HG03108 (cell line): ENCODE measurements around the gene CNGB1.
"Not testable (repeated sequence)": the region's sequence is repeated elsewhere in the genome, so short reads cannot be mapped to it uniquely, and the experiment has no call there.

Experiments
- ATAC-seq: cut with Tn5 transposase; IDR thresholded peaks from one replicate; pipeline ENCODE4 v1.9.1; 2021; ENCODE audit warnings: moderate library complexity; ENCODE audit not compliant: unreplicated experiment

Gene CNGB1

DNA sequence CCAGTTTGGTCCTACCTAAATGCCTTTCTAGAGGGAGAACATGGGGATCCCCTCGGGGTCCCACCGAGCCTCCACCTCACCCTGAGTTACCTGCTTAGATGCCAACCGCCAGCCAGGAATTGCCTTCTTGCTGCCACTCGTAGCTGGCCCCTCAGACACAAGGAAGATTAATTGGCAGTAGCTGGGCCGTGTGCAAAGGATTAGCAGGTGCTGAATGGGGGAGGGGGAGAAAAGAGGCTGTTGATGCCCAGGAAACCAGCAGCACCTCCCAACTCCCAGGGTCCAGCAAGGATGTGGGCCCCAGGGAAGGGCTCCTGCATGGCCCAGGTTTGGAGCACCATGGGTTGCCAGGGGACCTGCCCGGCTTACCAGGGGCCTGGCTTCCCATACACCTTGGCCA is at the start of gene CNGB1:
TSS of gene CNGB1 (minus strand) at position 159 of the 400 bp plus-strand sequence. CDS start 3,842 bp downstream, outside the sequence.
- ATAC-seq, result no peak

DNA sequence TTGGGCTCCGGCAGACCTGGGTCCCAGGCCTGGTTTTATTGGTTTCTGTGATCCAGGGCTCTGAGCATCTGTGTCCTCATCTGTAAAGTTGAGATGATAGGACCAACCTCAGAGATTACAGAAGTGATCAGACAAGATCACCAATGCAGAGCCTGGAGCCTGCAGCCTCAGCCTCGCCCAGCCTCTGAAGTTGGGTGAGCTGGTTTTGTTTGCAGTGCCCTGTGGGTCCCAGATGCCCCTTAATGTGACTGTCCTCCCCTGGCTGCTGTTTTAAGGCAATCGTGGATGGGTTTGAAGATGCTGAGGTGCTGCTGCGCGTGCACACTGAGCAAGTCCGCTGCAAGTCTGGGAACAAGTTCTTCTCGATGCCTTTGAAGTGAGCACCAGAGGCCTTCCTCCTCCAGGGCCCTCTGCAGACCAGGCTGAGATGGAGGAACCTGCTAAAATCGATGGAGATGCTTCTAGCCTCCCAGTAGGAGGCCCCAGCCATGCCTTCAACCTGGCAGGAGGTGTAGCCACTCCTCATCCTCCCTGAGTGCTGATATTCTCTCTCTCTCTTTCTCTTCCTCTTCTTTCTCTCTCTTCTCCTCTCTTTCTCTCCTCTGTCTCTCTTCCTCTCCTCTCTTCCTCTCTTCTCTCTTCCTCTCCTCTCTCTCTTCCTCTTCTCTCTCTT is 49.1 kb upstream of the CNGB1 start:
- ATAC-seq, result no peak

DNA sequence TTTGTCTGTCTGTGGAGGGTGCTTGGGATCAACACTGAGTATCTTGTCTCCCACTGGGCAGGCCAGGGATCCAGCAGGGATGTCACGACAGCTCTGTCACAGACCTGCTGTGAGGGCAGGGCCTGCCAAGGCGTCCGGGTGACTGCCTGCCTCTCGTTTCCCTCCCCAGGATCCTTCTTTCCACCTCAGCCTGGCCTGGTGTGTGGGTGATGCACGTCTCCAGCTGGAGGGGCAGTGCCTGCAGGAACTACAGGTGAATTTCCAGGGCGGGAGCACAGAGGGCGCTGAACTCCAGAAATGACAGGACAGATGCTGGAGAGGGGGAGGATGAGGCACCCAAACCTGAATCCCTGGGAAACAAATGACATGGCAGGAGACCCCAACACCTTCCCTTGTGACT is 47.9 kb upstream of the CNGB1 start:
- ATAC-seq, result no peak

DNA sequence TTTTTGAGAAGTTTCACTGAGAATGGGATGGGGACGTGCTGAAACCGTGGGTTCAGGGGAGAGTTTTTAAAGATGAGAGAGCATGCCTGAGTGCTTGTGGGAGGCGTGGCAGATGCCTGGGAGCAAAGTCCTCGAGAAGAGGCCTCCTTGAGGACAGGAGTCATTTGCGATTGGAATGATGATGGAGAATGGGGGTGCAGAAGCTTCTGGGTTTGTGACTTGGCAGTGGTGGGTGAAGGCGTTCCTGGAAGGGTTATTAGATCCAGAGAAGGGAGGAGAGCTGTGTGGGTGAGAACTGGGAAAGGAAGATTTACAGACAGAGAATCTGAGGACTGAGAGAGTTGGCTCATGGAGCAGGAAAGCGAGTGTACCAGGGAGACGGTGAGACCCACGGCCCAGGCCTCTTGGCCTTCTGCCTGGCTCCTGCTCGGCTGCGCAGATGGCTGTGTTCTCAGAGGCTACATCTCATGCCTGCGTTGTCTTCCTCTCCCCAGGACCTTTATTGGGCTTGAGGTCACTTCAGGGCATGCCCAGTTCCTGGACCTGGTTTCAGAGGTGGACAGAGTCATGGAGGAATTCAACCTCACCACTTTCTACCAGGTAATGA is 46.0 kb upstream of the CNGB1 start:
- ATAC-seq, result no peak

DNA sequence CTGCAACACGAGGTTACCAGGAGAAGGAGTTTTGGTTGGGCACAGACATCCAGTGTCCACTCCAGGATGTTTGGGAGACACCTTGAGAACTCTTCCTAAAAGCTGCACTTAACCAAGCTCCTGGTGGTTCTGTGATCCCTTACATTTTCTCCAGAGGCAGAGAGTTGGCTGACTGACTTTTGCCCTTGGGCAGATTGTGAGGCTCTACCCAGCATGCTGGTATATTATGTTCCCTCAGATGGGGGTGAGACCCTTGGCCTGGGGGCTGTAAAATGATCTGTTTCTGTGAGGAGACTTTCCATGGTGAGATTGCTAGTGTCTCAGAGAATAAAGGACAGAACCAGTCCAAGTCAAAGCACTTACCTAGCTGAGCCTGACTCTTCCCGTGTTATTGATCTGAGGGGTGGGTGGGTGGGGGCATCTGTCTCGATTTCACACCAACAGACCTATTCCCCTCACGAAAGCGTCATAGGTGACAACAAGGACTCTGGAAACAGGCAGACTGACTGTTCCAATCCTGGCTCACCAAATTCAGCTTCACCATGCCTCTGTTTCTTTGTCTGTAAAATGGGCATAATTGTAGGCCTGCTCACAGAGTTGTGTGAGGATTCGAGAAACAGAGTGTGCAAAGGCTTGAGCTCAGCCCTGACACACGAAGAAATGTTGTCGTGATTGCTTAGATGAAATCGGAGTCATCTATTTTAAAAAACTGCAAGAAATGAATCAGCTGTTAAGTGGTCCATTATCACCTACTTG is 42.5 kb upstream of the CNGB1 start:
- no peak for ATAC-seq

DNA sequence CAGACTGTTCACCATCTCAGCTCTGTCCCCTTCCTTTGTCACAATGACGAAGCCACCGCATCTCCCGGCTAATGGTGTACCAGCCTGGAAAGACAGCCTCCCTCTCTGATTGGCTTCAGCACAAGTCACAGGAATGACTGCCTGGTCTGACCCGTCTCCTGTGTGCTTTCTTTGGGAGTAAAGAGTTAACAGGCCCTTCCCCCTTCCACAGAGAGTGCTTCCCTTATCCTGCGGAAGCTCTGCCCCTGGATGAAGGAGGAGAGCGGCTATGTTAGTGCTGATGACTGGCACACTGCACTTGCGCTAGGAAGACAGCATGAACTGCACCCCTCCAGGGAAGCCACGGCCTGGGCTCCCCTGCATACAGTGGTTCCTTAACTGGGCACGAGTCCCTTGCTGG is 41.6 kb upstream of the CNGB1 start:
- no peak for ATAC-seq

DNA sequence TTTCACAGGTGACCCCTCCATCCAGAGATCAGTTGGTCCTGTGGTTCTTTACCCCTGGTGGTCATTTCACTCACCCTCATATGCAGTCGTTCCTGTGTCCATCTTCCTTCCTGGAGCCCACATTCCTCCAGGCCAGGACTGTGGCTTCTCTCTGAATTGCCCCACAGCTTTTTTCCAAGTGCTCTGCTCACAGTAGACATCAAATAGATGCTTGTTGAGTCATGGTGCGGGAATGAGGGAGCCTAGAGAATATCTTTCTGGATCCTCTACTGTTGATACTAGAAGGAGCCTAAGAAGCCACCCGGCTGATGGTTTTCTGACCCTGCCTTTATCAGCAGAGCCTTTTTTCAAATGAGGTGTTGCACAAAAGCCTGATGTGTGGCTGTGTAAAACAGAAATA is 40.7 kb upstream of the CNGB1 start:
- ATAC-seq, result no peak

DNA sequence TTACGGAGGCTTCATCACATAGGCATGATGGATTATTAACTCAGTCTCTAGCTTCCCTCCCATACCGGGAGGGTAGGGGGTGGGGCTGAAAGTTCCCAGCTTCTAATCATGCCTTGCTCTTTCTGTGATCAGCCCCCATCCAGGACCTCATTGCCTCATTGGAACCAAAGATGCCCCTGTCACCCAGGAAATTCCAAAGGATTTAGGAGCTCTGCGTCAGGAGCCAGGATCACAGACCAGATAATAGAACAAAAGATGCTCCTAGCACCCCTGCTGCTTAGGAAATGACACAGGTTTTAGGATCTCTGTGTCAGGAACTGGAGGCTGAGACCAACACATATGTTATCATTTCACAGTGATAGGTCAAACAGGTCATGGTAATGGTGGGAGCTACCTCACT is 40.0 kb upstream of the CNGB1 start:
- ATAC-seq, result no peak

DNA sequence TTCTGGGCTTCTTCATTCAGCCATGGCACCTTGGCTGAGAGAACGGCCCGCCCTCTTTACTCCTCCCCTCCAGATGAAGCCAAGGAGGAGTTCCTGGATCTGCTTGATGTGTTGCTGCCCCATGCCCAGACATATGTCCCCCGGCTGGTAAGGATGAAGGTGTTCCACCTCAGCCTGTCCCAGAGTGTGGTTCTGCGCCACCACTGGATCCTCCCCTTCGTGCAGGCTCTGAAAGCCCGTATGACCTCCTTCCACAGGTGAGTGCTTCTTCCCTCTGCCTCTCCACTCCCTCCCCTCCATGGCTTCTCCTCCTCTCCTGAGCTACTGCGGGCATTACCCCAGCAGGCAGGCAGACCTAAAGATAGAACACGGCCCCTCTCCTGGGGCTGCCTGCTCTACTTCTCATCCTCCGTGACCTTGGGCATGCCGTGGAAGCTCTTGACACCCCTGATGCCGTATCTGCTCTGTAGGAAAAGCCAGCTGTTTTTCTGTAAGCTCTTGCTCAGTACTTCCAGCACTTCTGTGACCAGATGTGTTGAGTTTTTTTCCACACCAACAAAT is 39.0 kb upstream of the CNGB1 start:
- no peak for ATAC-seq

DNA sequence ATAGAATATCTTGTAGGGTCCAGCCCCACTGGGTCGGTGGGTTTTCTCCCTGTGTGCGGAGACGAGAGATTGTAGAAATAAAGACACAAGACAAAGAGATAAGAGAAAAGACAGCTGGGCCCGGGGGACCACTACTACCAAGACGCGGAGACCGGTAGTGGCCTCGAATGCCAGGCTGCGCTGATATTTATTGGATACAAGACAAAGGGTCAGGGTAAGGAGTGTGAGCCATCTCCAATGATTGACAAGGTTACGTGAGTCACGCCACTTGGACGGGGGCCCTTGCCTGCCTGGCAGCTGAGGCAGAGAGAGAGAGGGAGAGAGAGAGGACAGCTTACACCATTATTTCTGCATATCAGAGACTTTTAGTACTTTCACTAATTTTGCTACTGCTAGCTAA is 33.8 kb upstream of the CNGB1 start:
- not testable (repeated sequence) for ATAC-seq

DNA sequence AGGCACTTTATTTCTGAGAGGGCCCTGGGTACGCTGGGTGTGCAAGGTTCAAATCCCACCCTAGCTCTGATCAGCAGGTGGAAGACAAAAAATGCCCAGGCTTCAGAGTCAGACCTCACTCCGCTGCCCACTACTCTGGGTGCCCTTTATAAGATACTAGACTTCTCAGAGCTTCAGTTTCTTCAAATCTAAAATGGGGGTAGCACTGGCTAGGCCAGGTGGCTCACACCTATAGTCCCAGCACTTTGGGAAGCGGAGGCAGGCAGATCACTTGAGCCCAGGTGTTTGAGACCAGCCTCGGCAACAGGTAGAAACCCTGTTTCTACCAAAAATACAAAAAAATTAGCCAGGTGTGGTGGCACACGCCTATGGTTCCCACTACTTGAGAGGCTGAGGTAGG is 32.0 kb upstream of the CNGB1 start:
- ATAC-seq, result no peak

DNA sequence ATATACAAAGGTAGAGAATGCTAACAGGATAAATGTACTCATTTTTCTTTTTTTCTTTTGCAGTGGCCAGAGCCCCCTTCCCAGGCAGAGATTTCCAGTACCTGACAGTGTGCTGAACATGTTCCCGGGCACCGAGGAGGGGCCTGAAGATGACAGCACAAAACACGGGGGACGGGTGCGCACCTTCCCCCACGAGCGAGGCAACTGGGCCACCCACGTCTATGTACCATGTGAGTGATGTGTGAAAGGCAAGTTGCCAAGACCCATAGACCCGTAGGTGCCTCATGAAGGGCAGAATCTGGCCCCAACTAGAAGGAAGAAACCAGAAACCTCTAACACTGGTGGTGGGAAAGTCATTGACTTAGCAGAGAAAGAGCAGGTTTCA is 31.5 kb upstream of the CNGB1 start:
- ATAC-seq, result no peak

DNA sequence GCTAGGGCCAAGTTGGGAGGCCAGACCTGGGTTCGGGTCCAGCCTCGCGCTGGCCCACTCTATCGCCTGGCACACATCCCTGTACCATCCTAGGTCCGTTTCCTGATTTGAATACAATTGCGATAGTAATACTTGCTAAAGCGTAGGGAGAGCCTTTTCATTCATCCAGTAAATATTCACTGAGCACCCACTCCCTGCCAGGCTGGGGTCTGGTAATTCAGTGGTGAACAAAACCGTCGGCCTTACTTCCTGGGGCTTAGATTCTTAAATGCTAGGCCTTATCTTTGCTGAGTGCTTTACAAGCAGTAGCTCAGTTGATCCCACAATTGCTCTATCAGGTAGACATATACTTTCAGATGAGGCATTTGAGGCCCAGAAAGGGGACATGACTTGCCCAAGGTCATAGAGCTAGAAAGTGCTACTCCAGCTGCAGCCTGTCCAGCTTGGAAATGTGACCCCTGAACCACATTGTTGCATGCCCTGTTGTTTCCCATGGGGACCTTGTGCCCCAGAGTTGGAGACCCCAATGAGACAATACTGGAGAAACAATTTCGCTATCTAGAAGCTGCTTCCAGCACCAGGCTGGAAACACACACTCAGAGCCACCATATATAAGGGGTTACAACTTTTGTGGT is 31.0 kb upstream of the CNGB1 start:
- no peak for ATAC-seq

DNA sequence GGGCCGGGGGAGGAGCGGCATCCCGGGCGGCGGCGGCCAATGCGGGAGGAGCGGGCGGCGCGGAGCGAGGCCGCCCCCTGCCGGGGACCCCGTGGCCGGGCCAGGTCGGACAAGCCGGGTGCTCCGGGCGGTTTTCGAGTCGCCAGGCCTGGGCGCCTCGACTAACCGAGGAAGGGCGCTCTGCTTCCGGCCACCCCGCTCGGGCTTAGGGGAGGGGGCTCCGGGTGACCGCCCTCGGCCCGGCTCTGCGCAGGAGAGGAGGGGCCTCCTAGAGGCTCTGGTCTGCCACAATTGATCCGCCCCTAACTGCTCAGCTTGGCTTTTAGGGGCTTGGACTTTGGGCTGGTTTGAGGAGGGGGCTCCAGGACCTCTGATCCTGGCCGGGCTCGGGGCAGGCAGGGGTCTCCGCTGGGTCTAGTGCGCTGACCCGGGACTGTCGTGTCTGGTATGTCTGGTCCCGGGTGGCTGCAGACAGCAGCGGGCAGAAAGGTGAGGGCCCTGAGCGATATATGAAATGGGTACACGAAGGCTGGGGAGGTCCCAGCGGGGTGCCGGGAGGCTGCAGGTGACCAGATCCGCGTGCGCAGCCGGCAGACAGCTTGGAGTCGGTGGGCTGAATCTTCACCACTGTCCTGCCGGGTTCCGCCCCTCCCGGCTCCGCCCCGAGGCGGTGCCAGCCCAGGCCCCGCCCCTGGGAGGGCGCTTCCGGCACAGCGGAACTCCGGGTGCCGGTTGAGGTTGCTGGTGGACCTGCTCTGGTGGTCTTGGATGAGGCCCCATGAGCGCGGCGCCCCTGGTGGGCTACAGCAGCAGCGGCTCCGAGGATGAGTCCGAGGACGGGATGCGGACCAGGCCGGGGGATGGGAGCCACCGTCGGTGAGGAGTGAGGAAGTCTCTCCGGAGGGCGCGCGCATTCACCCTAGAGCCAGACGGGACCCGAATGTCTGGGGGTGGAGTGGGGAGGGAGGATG is 30.1 kb upstream of the CNGB1 start, which contains the start of gene USB1:
TSS of gene USB1 (plus strand) at position 702 of the 971 bp plus-strand sequence. CDS start at position 779, 77 bp downstream.
- peak; percentile 78 for ATAC-seq

DNA sequence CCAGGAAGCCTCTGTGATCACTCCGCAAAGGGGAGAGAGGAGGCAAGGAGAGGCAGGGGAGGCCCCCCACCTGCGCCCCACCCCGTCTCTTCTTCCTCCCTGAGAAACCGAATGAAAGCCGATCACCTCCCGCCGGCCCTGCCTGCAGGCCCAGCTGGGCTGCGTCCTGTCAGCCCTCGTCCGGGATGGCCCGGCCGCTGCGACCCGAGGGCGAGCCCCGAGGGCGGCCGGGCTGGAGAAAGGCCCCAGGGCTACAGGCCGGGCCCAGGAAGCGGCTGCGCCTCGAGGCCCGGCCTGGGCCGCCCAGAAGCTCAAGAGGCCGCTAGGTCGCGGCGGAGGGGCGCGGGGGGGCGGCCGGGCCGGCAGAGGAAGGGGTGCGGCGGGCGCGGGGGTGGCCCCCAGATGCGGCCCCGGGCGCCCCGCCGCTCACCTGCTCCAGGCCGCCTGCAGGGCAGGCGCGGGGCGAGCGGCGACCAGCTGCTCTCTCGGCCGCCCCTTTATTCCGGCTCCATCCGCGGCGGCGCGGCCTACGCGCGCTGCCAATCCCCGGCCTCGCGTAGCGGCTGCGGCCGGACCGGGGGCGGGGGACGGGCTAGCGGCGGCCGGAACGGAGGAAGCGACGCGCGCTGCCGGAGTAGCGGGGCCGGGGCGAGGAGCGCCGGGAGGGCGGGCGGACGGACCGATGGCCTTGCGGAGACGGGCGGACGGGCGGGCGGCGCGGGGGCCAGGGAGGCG is 29.2 kb upstream of the CNGB1 start, which contains the start of gene ZNF319:
TSS of gene ZNF319 (minus strand) at position 702 of the 735 bp plus-strand sequence. CDS start 2,407 bp downstream, outside the sequence.
- ATAC-seq, result peak; percentile 16

DNA sequence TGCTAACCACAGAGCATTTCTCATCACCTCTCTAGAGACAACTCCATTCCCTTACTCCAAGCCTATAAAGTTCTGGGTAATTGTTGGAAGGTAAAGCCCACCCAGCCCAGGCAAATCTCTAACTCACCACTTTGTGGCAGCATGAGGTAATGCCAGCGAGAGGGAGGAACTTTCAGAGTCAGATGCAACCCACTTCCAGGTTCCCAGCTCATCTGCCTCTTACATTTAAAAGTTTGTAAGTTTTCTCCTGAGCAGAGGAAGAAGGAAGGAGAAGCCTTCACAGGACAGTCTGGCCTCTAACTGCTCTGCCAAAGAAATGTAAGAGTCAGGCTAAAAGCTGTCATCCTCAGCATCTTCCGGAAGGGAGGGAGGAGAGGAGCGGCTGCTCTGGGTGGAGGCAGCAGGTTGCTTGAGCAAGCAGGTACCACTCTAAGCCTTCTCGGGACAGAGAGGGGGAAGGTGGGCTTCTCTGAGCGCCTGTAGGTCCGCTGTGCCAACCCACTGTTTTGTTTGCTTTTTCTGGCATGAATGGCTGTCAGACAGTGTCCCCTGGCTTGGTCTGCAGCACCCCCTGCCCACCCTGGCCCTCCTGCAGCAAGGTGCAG is 28.5 kb upstream of the CNGB1 start:
- ATAC-seq, result no peak

DNA sequence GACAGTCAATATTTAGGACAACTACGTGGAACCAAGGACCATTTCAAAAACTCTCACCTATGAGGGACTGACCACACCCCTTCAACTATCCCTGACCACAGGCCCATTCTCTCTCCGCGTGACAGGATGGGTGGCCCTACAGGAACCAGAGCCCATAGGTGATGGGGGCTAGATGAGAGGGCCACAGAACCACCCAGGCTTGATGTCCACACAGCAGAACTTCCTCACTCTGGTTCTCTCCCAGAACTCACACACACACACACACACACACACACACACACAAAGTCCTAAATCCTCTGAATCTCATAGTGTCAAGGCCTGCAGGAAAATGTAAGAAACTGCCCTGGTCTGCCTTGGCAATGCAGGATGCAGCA is 28.1 kb upstream of the CNGB1 start:
- ATAC-seq, result no peak

DNA sequence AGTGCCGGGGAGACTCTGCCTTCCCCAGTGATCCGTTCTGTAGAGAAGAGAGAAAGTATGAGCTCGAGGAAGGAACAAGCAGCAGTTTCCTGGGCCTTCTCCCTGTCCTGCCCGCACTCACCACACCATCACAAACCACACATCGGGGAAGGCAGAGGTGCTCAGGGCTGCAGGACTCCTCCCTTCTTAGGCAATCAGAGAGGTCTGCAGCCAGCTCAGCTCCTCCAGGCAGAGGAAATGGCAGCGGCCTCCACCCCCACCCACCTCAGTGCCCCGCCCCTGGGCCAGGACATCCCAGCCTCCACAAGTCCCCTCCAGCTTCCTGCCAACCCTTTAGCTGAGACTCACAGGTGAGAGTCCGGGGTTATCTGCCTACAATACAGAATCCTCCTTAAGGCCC is 27.6 kb upstream of the CNGB1 start:
- no peak for ATAC-seq
